NB4 (cell line): ENCODE measurements around the gene CYP2S1.

Source experiments
- MYC ChIP-seq: IDR thresholded peaks from 2 replicates; pipeline ENCODE4 v1.6.1; 2011; ENCODE audit warnings: low read depth, low read length
- POLR2A ChIP-seq: IDR thresholded peaks from 2 replicates; pipeline ENCODE4 v1.6.1; 2011; ENCODE audit warnings: mild to moderate bottlenecking; ENCODE audit not compliant: insufficient read length; ENCODE audit errors: extremely low read depth
- TF ChIP-seq, protein P1 (sequence below): IDR thresholded peaks from one replicate; pipeline ENCODE4 v1.5.1; 2012; ENCODE audit warnings: low read depth, low read length
- TF ChIP-seq, protein P2 (sequence below): IDR thresholded peaks from 2 replicates; pipeline ENCODE4 v1.6.1; 2011; ENCODE audit warnings: low read depth, low read length

GRCh38 chr19:41248895-41249294 is 55.9 kb downstream of the CYP2S1 start:
- no peak for TF ChIP-seq POLR2A
- TF ChIP-seq, protein P1, sequence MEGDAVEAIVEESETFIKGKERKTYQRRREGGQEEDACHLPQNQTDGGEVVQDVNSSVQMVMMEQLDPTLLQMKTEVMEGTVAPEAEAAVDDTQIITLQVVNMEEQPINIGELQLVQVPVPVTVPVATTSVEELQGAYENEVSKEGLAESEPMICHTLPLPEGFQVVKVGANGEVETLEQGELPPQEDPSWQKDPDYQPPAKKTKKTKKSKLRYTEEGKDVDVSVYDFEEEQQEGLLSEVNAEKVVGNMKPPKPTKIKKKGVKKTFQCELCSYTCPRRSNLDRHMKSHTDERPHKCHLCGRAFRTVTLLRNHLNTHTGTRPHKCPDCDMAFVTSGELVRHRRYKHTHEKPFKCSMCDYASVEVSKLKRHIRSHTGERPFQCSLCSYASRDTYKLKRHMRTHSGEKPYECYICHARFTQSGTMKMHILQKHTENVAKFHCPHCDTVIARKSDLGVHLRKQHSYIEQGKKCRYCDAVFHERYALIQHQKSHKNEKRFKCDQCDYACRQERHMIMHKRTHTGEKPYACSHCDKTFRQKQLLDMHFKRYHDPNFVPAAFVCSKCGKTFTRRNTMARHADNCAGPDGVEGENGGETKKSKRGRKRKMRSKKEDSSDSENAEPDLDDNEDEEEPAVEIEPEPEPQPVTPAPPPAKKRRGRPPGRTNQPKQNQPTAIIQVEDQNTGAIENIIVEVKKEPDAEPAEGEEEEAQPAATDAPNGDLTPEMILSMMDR = peak; percentile 1
- TF ChIP-seq, protein P2, sequence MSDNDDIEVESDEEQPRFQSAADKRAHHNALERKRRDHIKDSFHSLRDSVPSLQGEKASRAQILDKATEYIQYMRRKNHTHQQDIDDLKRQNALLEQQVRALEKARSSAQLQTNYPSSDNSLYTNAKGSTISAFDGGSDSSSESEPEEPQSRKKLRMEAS = no peak
- TF ChIP-seq MYC = no peak
